DMS114 treated with DMSO at 0.1 percent for 48 hours (cell line): ENCODE measurements around the gene XKR7.
"Not testable (repeated sequence)": the region's sequence is repeated elsewhere in the genome, so short reads cannot be mapped to it uniquely, and the experiment has no call there.

Experiments used
- DNase-seq: peaks from one replicate; lab custom pipeline; 2025; ENCODE audit not compliant: unreplicated experiment; lab: John Stamatoyannopoulos, UW

The XKR7 gene

DNA sequence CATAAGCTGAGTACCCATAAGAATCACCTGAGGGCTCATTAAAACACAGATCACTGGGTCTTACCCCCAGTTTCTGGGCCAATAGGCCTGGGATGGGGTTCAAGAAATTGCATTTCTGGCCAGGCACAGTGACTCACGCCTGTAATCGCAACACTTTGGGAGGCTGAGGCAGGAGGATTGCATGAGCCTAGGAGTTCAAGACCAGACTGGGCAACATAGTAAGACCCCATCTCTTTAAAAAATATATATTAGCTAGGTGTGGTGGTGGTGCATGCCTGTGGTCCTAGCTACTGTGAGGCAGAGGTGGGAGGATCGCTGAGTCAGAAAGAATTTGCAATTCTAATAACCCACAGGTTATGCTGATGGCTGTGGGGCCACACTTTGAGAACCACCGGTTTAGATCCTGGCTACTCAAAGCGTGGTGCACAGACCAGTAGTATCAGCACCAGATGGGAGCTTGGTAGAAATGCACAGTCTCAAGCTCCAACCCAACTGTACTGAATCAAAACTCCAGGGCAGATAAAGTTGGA lies 44.3 kb downstream of the XKR7 start:
- DNase-seq = no peak

DNA sequence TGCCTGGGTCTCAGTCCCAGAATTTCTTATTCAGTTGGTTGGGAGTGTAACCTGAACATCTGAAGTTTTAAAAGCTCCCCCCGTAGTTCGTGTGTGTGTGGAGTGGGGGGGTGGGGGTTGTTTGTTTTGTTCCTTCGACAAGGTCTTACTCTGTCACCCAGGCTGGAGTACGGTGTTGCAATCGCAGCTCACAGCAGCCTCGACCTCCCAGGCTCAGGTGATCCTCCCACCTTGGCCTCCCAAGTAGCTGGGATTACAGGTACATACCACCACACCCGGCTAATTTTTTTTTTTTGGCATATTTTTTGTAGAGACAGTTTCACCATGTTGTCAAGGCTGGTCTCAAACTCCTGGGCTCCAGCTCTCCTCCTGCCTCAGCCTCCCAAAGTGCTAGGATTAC lies 45.4 kb downstream of the XKR7 start:
- no peak for DNase-seq

DNA sequence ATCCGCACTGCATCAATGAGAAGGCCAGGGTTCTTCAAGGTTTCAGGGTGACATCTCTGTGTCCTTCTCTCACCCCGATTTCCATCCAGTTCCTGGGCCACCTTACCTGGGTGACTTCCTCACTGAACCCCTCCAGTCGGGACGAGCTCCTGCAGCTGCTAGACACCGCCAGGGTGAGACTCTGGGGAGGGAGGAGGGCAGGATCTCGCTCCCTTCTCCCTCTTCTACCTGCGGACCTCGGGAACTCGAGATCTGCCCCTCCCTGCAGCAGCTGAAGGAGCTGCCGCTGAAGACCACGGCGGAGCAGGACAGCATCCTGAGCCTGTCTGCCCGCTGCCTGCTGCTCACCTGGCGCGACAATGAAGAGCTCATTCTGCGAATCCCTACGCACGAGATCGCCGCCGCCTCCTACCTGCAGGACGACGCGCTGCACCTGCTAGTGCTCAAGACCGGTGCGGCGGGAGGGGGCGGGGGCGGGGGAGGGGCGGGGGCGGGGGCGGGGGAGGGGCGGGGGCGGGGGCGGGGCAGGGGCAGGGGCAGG lies 49.8 kb downstream of the XKR7 start:
- no peak for DNase-seq

DNA sequence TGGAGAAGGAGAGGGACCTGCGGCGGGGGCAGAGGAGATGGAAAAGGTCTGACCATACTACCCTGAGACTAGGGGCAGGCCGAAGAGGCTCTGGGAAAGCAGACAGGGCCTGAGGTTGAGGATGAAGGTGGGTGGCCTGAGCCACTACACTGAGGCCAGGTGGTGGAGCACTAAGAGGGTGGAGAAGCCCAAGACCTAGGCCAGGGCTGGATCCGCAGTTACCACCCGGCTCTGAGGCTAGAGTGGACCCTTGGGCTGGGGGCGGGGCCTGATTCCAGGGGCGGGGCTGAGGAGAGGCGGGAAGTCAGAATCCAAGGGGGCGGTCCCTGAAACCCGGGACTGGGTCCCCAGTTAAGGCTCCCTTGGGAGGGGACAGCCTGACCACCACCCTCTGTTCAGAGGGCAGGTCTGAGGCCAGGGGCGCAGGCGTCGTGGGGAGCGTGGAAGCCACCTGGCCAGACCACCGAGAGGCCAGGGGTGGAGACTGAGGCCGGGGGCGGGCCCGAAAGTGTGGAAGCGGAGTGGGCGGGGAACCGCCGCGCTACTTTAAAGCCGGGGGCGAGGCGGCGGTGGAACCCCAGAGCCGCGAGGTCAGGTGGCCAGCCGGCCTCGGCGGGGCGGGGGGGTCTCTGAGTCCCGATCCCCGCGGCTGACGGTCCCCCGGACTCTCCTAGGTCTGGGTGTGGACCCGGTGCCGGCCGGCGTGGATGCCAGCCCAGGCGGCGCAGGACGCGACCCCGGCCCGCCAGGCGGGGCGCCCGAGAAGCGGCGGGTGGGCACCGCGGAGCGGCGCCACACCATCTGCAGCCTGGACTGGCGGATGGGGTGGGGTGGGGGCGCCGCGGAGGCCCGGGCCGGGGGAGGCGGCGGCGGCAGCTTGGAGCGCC lies 50.6 kb downstream of the XKR7 start:
- DNase-seq = peak; percentile 23

DNA sequence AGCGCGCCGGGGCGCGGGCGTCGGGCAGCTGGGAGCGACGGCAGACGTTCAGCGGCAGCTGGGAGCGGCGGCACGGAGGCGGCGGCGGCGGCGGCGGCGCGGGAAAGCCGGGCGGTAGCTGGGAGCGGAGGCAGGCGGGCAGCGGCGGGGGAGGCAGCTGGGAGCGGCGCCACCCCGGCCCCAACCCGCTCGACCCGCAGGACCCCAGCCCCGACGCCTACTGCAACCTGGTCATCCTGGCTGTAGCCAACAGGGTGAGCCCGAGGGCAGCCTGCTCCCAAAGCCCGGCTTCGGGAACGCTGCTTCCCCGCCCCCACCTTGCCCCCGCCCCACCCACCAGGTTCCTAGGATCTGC lies 51.2 kb downstream of the XKR7 start:
- no peak for DNase-seq

DNA sequence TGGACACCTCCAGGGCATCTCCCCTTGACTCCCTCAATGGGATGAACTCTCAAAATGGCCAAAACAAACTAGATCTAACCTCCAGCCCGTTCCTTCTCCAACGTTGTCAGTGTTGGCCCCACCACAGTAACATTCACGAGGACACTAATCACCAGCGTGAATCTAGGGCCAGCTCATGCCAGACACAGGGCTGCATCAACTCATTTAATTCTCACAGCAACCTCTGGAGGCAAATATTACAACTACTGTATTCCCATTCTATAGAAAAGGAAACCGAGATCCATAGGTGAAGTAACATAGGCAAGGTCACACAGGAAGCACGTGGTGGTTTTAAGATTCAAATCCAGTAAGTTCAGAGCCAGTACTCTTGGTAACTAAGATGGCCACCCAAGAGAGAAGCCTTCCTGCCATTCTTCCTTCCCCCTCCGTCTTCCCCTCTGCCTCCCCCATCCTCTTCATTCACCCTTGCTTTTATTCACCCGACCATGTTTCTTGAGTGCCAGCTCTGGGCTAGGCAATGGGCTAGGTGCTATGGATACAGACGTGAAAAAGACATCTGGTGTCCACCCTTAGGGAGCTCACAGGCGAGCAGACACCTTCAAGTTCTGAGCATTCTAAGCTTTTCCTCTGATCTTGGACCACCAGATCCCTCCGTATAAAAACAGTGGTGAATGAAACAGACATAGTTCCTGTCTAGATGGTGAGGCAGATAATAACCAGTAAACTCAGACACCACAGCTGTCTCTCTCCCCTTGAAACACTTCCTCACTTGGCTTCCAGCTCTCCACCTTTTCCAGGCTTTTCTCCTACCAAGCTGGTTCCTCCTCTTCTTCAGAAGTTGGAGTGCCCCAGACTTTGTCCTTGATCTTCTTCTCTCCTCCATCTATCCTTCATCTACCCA lies 51.9 kb downstream of the XKR7 start:
- DNase-seq = no peak

DNA sequence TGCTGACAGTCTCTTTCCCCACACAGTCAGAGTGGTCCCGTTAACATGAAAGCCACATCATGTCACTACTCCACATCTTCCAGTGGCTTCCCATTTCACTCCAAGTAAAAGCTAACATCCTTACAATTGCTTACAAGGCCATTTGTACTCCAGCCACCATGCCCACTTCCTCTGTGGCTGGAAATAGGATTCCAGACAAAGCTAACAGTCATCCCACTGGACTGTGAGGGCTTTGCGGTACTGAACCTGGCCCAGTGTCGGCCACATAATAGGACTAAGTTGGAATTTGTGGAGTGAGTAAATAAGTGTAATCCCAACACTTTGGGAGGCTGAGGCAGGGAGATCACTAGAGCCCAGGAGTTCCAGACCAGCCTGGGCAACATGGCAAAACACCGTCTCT lies 53.1 kb downstream of the XKR7 start:
- no peak for DNase-seq

DNA sequence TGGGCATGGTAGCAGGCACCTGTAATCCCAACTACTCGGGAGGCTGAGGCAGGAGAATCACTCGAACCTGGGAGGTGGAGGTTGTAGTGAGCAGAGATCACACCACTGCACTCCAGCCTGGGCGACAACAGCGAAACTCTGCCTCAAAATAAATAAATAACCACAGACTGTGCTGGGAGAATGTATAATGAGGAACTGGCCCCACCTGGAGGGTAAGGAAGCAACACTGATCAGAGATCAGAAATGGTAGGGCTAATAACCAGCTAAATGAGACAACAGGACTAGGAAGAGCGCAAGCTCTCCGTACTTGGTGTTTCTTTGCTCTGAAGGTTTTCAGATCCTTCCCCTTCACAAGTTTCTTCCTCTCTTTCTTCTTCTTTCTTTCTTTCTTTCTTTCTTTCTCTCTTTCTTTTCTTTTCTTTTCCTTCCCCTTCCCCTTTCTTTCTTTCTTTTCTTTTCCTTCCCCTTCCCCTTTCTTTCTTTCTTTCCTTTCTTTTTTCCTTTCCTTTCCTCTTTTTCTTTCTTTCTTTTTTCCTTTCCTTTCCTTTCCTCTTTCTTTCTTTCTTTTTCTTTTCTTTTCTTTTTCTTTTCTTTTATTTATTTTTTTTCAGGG lies 56.8 kb downstream of the XKR7 start:
- DNase-seq = no peak

DNA sequence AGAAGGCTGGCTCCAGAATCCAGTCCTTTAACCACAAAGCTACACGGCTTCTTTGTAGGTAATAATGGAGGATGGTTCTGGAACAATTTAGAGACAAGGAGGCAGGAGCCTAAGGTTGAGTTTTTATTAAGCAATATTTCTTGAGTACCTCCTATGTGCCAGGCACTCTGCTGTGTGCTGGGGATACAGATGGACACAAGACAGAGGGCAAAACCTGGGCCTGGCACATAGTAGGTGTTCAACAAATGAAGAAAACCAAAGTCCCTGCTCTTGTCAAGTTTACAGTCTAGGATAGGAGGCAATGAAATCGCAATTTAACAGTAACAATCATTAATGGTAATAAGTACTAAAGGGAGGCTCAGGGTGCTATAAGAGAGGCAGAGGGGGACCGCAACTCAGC lies 59.7 kb downstream of the XKR7 start:
- DNase-seq = no peak

DNA sequence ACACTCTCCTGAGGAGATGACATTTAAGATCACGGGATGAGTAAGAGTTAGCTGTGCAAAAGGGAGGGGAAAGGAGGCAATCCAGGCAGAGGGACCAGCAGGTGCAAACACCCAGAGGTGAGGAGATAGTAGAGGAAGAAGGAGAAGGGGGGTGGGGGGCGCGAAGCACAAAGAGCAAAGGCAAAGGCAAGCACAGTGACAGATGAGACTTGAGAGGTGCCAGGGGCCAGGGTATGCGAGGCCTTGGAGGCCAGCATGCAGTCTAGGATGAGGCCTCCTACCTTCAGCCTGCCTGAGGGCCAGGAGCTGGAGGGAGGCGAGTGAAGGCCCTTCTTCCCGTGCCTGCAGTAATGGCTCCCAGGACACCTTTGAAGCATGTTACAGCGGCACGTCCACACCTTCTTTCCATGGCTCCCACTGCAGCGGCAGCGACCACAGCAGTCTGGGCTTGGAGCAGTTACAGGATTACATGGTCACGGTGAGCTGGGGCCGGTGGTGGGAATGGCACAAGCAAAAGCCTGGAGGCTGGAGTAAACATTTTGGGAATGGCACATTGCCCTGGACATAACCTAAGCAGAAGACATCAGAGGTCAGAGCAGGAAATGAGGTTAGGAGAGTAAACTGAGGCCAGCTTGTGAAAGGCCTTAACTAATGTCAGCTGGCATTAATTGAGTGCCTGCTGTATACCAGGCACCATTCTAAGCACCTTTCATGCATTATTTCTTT lies 60.9 kb downstream of the XKR7 start:
- DNase-seq = no peak

DNA sequence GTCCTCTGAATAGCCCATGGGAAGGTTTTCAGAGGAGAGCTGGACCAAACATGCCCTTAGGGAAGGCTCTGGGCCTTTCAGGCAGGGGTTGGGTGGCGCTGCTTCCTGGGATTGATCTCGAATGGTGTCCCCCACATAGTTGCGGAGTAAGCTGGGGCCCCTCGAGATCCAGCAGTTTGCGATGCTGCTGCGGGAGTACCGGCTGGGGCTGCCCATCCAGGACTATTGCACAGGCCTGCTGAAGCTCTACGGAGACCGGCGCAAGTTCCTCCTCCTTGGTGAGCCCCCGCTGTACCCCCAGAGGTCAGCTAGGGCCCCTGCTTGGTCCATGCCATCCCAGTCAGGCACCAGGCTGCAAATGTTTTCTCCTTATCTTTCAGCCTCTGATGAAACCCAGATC lies 61.6 kb downstream of the XKR7 start:
- DNase-seq = no peak

DNA sequence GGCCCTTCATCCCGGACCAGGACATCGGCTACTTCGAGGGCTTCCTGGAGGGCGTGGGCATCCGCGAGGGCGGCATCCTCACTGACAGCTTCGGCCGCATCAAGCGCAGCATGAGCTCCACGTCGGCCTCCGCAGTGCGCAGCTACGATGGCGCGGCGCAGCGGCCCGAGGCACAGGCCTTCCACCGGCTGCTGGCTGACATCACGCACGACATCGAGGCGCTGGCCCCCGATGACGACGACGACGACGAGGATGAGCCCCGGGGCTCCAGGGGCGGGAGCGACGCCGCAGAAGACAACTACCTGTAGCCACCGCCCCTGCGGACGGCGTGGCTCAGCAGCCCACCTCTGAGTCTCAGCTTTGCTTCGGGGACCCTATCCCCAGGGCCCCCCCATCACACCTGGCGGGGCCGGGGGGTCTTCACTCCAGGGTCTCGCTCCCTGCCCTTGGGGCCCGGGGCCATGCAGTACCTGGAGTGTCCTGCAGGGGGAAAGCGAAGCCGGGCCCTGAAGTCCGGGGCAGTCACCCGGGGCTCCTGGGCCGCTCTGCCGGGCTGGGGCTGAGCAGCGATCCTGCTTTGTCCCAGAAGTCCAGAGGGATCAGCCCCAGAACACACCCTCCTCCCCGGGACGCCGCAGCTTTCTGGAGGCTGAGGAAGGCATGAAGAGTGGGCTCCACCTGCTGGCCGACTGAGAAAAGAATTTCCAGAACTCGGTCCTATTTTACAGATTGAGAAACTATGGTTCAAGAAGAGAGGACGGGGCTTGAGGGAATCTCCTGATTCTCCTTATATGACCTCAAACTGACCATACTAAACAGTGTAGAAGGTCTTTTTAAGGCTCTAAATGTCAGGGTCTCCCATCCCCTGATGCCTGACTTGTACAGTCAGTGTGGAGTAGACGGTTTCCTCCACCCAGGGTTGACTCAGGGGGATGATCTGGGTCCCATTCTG lies 63.3 kb downstream of the XKR7 start:
- DNase-seq = peak; percentile 61

DNA sequence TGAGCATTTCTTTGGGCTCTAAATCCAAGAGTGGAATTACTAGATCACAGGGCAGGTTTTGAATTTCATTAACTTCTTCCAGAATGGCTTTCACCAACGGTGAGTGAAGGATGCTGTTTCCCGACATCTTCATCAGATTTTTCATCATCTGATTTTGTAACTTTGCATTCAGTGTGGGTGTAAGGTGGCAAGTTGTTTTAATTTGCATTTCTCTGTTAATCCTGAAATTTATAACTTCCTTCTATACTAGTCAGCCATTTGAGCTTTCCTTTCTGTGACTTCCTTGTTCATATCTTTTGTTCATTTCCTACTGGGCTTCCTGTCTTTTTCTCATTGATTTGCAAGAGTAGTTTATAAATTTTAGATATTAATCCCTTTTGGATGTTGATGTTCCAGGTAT lies 65.4 kb downstream of the XKR7 start:
- no peak for DNase-seq

DNA sequence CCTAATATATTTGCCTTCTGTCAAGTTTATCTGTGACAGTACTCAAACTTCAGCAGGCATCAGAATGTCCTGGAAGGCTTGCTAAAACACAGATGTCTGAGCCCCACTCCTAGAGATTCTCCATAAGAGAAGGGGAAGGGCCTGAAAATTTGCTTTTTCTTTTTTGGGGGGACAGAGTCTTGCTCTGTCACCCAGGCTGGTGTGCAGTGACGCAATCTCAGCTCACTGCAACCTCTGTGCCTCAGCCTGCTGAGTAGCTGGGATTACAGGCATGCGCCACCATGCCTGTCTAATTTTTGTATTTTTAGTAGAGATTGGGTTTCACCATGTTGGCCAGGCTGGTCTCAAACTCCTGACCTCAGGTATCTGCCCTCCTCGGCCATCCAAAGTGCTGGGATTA lies 65.8 kb downstream of the XKR7 start:
- not testable (repeated sequence) for DNase-seq

DNA sequence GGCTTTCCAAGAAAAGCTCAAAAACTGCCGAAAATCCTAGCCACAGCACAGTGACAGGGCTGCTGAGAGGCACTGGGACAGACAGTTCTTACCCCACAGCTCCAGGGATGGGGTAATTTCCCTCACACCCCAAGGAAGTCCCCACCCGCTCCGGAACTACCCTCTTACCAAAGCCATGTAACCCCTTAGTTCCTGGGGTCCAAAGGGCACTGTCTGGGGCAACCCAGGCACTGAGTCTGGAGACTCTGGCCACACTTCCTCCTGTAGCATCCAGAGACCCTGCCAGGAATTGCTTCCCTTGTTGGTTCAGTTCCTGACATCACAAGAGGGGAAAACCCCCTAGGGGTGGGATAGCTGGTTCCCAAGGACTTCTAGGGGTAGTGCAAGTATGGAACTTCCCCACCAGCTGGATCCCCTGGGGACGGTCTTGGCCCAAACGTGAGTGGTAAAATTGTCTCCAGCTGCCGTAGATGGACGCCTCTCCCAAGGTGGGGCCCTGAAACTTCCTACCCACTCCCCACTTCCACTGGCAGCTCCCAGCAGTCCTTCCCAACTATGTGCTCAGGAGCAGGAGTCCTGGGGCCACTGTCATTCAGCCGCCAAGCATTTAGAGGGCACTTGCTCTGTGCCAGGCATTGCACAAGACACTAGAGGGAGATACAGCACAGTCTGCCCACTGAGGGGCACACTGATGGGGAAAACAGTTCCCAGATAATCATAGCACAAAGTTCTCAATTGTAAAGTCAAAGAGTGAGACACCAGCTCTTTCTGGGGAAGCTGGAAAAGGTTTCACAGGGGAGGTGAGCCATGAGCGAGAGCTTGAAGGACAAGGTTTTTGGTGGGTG lies 66.9 kb downstream of the XKR7 start:
- DNase-seq = no peak

DNA sequence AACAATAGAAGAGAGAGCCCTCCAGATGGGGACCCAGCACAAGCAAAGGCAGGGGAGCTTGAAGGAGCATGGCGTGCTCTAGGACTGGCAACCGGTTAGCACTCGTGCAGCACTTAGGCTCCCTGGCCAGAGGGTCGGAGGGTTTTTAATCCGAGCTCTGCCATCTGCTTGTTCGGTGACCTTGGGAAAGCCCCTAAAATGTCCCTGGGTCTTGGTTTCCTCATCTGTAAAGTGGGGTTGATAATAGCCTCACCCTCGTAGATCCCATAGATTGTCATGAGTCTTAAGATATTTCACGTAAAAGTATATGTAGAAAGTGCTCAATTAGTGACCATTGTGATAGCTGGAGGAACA lies 67.5 kb downstream of the XKR7 start:
- no peak for DNase-seq

DNA sequence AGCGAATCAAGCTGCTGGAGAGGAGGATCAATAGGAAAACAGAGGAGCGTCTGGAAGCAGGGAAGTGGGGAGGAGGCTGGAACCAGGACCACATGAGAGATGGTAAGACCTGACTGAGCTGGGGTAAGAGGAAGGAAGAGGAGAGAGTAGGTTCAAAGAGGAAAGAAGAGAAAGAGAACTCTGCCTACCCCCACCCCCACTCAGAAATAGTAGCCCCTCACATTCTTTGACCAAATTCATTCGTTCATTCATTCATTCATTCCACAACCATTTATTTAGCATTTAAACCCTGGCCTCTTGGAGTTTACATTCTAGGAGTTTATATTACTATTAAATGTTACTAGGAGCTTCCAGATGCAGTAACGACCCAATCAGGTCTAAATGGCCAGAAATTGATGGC lies 68.3 kb downstream of the XKR7 start:
- DNase-seq = no peak

DNA sequence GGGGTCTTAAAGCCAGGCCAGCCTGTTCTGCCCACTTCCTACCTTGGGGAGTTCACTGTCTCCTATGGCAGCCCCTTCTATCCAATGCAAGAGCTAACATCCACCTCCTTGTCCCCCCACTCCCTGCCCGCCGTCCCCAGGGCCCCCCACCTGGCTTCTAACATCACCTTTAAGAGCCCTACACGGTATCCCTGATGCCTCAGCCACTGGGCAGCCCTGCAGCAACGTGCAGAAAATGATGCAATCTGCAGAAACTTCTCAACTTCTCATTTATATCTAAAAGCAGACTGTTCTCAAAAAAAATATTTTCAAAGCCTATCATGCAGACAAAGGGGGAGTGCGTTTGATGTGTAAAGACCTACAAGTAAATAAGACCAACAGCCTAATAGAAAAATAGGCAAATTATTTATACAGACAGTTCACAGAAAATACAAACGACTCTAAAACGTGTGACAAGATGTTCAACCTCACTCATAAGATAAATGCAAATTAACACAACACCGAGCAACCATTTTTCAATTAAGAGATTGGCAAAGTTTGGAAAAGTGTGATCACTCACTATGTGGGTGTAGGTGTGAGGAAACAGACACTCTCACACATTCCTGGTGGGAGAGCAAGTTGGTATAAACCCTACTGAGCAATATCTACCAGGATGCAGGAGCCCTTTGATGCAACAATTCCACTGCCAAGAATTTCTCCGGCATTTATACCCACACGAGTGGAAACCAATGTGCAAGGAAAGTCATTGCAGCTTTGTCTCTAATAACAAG lies 69.0 kb downstream of the XKR7 start:
- no peak for DNase-seq
